ENCODE measurements around the gene MPZ.
"Not testable (repeated sequence)": the region's sequence is repeated elsewhere in the genome, so short reads cannot be mapped to it uniquely, and the experiment has no call there.

MPZ gene

DNA sequence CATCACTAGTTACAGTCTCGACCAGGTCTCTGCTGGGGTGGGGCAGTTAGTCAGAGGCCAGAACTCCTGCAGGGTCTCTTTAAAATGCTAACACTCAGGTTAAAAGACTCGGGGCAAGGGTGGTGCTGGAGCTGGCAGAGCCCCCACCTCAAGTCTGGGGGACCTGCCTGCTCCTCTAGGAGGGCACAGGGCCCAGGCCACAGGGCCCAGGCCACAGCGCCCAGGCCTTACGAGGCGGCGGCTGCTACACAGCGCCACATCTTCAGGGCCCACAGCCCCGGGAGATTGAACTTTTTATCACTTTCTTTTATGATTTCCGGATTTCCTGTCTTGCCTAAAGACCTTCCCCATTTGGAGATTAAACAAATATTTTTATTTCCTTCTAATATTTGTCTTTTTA lies 10.4 kb downstream of the MPZ start:
- DNase-seq, result no peak

- no peak for DNase-seq
Observed at GRCh38 chr1:161298116-161298515, 11.7 kb downstream of the MPZ start.

DNA sequence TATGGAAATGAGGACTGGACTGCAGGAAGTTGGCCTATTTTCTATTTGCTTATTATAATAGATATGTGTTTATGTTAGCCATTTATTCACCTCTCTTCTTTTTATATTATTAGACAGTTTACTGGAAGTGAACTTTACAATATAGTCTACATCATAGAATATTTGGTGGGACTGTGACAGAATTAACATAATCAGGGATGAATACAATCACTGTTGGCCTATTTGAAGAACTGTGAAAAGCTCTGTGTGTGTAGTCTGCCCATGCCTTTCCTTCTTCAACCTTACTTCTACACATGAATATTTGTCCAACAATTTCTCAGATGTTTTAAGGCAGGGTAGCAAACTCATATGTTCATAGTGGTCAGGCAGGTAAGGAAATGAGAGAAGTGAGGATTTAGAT lies 12.4 kb downstream of the MPZ start:
- DNase-seq, result no peak

DNA sequence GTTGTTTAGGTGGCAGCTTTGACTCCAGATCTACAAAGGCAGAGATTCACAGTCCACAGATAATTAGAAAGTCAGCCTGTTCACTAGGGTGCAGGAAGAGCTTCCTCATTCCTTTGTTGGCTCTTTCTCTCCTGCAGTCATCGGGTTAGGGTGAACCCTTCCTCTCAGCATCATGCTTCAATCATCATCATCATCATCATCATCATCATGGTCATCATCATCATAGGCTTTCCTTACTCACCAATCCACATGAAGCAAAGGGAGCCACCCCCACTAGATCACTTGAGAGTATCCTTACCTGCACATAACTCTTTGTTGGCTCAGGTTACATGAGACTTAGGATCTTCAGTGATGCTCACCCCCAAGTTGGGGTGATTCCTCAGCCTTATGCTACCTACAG lies 19.0 kb downstream of the MPZ start:
- DNase-seq, result no peak

DNA sequence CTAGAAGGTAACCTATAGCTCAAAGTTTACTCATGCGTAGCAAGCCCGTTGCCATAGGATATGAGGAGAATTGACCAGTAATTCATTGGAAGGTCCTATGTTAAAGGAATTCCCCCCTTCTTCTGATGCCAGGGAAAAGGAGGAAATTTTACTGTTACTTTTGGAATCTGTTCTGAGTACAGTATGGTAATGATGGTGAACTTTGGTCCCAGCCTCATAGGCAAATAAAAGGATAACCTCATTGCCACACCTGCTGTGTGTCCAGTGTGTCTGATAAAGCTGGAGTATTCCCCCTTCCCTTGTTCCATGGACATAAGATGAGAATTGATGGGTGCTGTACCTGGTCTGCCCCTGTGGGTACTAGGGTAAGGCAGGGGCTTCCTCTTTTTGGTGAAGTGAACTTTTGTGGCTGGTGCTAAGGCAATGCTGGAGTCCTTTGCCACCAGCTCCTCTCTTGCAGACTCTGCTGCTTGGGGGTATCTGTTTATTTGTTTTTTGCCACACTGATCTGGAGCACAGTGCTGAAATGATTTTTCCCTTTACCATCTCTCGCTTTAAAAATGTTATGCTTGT lies 22.2 kb downstream of the MPZ start:
- DNase-seq, result no peak

DNA sequence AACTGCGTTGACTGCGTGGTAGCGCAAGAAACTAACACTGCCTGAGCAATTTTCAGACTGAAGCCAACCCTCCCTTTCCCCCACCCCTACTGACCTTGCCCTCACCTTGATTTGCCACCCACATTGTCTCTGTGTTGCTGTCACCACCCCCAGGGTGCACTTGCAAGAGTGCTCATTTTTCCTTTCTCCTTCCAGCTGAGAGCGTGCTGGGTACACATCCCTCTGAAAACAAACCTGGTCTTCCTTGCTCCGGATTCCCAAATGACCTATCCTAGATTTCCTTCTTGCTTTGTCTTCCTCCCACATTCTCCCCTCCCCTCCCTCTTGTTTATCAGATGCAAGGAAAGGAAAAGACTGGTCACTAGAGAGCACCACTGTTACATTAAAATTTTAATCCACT lies 24.2 kb downstream of the MPZ start:
- no peak for DNase-seq

DNA sequence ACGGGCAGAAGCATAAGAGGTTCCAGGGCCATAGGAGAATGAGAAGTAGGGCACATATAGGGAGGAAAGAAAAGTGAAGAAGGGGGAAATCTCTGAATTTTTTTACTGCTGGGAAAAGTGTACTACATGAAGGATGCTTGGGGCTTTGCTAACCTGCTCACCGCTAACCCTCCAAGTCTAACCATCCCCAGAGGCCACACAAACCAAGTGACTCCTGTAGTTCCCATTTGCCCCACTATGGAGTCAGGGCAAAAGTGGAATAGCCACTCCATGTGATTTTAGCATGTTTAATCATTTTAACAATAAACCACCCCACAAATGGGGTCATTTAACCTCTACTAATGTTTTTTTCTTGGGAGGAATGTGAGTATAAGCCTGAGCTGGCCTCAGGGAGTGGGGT lies 24.7 kb downstream of the MPZ start:
- no peak for DNase-seq

DNA sequence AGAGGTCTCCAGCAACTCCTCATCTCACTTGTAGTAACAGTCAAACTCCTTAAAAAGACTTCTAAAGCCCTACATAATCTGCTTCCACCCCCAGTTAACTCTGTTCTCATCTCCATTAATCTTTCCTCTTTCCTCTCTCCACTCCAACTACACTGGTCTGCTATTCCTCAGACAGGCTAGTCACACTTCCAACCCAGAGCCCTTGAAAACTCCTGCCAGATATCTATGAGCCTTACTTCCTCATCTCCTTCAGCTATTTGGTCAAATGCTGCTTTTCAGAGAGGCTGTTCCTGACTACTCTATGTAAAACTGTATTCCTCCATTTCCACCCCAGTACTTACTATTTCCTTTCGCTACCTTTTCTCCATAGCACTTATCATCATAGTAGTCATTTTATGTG lies 26.8 kb downstream of the MPZ start:
- DNase-seq, result no peak

DNA sequence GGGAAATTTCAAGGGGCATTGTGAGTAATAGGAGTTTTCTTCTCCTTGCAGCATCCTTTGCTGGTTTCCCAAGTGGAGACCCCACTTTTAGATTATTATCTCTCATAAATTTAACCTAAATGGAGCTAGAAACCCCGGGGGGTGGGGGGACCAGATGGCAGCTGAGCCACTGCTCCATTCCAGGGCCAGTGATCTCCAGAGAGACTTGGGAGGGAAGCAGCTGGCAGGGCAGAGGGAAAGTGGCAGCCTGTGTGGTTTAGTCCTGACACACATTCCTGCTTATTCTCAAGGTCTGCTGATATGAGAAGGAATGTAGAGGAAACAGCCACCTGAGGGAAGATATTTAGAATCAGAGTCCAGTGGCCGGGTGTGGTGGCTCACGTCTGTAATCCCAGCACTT lies 34.9 kb downstream of the MPZ start:
- no peak for DNase-seq

- no peak for DNase-seq
Observed at GRCh38 chr1:161273402-161273801, 36.4 kb downstream of the MPZ start.

- no peak for DNase-seq
Observed at GRCh38 chr1:161267321-161267720, 42.4 kb downstream of the MPZ start.

DNA sequence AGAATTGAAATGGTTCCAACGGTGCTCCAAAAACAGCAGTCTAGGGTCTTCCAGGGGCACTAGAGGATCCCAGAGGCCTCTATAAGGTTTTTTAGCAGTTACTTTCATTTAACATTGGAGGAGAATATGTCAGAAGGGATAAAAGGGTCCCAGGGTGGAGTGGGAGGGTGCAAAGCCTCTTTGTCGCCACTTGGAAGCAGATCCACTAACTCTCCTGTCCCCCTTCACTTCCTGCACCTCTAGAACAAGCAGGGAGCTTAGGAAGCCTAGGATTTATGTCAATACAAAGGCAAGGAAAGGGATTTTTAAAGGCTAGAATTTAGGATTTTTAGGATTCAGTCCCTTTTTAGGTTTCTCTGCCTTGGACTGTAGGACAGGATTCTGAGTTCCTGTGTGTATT lies 42.9 kb downstream of the MPZ start:
- DNase-seq, result no peak

- no peak for DNase-seq
Observed at GRCh38 chr1:161266202-161266601, 43.6 kb downstream of the MPZ start.

DNA sequence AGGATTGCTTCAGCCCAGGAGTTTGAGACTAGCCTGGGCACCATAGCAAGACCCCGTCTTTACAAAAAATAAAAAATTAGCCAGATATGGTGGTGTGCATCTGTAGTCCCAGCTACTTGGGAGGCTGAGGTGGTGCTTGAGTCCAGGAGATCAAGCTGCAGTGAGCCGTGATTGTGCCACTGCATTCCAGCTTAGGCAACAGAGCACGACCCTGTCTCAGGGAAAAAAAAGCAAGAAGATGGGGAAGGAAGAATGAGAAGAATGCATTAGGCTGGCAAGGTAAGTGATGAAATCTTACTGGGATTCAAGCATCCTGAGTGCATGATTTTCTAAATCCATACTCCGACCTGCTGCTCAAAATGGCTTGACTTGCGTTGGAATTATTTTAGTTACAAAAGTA lies 44.5 kb downstream of the MPZ start:
- no peak for DNase-seq

- DNase-seq, result no peak
Observed at GRCh38 chr1:161261261-161262235, 48.2 kb downstream of the MPZ start.

GRCh38 chr1:161260376-161261260 lies 49.1 kb downstream of the MPZ start:
- DNase-seq, result no peak

DNA sequence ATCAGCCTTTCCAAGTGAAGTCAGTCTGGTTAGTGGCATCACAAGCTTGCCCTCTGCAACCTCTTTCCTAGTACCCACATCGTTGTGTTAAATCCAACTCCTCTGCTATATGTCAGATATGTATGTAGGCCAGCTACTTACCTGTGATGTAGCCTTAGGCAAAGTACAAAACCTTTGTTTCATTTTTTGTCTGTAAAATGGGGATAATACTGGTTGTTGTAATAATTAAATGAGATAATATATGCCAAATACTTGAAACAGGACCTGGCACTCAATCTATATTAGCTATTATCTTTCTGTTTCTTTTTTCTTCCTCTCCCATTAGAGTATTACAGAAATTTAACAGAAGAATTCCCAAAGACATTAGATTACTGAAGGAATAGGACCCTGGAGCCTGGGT lies 50.0 kb downstream of the MPZ start:
- DNase-seq, result no peak

GRCh38 chr1:161259345-161259702 lies 50.4 kb downstream of the MPZ start:
- no peak for DNase-seq

DNA sequence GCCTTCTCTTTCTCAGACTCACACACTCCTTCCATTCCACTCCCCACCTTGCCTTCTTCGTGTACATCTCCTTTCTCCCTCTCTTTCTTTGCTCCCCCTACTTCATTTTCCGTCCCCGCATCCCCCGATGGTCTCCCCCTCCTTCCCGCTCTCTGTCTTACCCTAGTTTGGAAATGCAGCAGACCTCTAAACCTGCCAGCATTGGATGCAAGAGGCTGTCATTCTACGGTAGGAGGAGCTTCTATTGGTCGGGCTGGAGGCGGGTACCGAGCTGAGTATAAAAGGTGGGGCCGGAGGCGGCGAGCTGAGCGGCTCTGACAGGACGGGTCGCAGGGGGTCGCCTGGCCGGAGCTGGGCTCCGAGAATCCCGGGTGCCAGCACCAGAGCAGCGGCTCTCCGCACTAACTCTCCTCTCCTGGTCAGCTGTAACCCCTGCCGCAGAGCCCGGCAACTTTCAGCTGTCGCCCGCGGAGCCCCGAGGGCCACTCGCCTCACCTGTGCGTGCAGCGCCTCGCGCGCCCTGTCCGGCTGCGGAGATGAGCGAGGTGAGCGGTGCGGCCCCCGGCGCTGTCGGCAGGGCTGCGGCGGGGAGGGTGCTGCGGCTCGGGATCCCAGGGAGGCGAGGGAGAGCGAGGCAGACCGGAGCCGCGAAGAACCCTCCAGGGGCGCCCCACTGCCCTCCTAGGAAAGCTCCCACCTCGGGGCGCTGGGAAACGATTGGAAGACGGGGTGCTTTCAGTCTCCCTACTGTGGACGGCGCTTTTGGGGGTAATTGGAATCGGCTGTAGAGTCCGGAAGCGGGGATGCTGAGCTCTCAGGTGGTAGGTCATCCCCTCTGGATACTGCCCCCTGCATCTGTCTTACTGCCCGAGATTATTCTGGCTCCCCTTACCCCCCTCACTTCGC lies 51.1 kb downstream of the MPZ start, which contains the start of gene PCP4L1:
TSS of gene PCP4L1 (plus strand) at position 307 of the 906 bp plus-strand sequence. CDS start at position 537, 230 bp downstream.
- DNase-seq, result no peak

DNA sequence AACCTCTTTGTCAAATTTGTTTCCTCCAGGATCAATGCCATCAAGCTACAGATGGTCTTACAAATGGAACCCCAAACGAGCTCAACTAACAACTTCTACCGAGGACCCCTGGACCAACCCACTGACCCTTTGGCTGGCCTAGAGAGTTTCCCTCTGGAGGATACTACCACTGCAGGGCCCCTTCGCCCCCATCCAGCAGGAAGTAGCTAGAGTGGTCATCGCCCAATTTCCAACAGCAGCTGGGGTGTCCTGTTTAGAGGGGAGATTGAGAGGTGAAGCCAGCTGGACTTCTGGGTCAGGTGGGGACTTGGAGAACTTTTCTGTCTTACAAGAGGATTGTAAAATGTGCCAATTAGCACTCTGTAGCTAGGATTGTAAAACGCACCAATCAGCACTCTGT lies 52.7 kb downstream of the MPZ start:
- DNase-seq, result not testable (repeated sequence)

GRCh38 chr1:161255955-161256520 lies 53.7 kb downstream of the MPZ start:
- DNase-seq, result not testable (repeated sequence)

DNA sequence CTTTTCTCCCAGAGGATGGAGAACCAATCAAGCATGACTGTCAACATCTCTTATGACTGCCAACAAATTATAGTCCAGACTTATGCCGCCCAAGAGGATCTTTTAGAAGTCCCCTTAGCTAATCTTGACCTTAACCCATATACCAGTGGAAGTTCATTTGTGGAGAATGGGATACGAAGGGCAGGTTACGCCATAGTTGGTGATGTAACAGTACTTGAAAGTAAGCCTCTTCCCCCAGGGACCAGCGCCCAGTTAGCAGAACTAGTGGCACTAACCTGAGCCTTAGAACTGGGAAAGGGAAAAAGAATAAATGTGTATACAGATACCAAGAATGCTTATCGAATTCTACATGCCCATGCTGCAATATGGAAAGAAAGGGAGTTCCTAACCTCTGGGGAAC lies 54.5 kb downstream of the MPZ start:
- not testable (repeated sequence) for DNase-seq
